Activated CD4-positive, alpha-beta T cell treated with anti-CD3 and anti-CD28 coated beads, Interleukin-2, amount 50 U/mL, for 4 hours (primary cell): ENCODE results near the gene MLXIP.
"Not testable (repeated sequence)": the region's sequence is repeated elsewhere in the genome, so short reads cannot be mapped to it uniquely, and the experiment has no call there.

ENCODE experiments used
- DNase-seq, 2 experiments: peaks; one replicate each; pipeline ENCODE4 v3.0.0-alpha.2; 2020

The MLXIP gene

GRCh38 chr12:122097927-122098756, 19.6 kb downstream of the MLXIP start:
- DNase-seq: no peak

GRCh38 chr12:122099280-122099749, 20.8 kb downstream of the MLXIP start:
- DNase-seq: no peak

GRCh38 chr12:122099856-122100255, 21.3 kb downstream of the MLXIP start:
- no peak for DNase-seq

- no peak for DNase-seq
Measured at GRCh38 chr12:122100568-122100967, 22.0 kb downstream of the MLXIP start.

- no peak for DNase-seq
Measured at GRCh38 chr12:122102331-122102730, 23.8 kb downstream of the MLXIP start.

- DNase-seq: no peak
Measured at GRCh38 chr12:122104844-122105243, 26.3 kb downstream of the MLXIP start.

- DNase-seq: not testable (repeated sequence)
Measured at GRCh38 chr12:122105496-122105895, 26.9 kb downstream of the MLXIP start.

- no peak for DNase-seq
Measured at GRCh38 chr12:122106843-122107242, 28.3 kb downstream of the MLXIP start.

- DNase-seq: no peak
Measured at GRCh38 chr12:122107261-122107660, 28.7 kb downstream of the MLXIP start.

- DNase-seq: no peak
Measured at GRCh38 chr12:122111089-122111641, 32.6 kb downstream of the MLXIP start.

- no peak for DNase-seq
Measured at GRCh38 chr12:122116707-122117535, 38.4 kb downstream of the MLXIP start.

- DNase-seq: no peak
Measured at GRCh38 chr12:122117979-122118378, 39.4 kb downstream of the MLXIP start.

- not testable (repeated sequence) for DNase-seq
Measured at GRCh38 chr12:122121341-122121740, 42.8 kb downstream of the MLXIP start.

- no peak for DNase-seq
Measured at GRCh38 chr12:122121745-122122144, 43.2 kb downstream of the MLXIP start.

GRCh38 chr12:122123051-122123760, 44.6 kb downstream of the MLXIP start:
- DNase-seq: peak; percentile 64 to 68

- no peak for DNase-seq
Measured at GRCh38 chr12:122123761-122124145, 45.2 kb downstream of the MLXIP start.

- no peak for DNase-seq
Measured at GRCh38 chr12:122124370-122124769, 45.8 kb downstream of the MLXIP start.

- no peak for DNase-seq
Measured at GRCh38 chr12:122125452-122126341, 47.1 kb downstream of the MLXIP start.

GRCh38 chr12:122126342-122126635, 47.7 kb downstream of the MLXIP start:
- DNase-seq: no peak

- no peak for DNase-seq
Measured at GRCh38 chr12:122126713-122127597, 48.4 kb downstream of the MLXIP start.

- DNase-seq: no peak
Measured at GRCh38 chr12:122127839-122128238, 49.3 kb downstream of the MLXIP start.
